Mononuclear cell (primary cell): ENCODE results near the gene MEN1. TPM values are rescaled to one million over a fixed set of nuclear protein-coding genes. Genes with fewer than 3 reads are reported as not detected.

Source experiments
- H3K27me3 ChIP-seq: 2 replicates; pipeline ENCODE4 v1.6.0; 2011; ENCODE audit warnings: low read length, control low read depth; ENCODE audit not compliant: insufficient read depth
- H3K4me1 ChIP-seq: 2 replicates; pipeline ENCODE4 v1.5.1; 2011; ENCODE audit warnings: mild to moderate bottlenecking, low read length, control low read depth; ENCODE audit not compliant: insufficient read depth
- H3K4me3 ChIP-seq: 2 replicates; pipeline ENCODE4 v1.5.1; 2011; ENCODE audit warnings: mild to moderate bottlenecking, low read length, moderate library complexity
- H3K9me3 ChIP-seq: 2 replicates; pipeline ENCODE4 v1.5.1; 2011; ENCODE audit warnings: low read depth, mild to moderate bottlenecking, control low read depth, low read length
- total RNA-seq: library from RNA; depleted of rRNA; stranded (reverse); fragments of >200 nt; gene quantifications from one replicate; pipeline ENCODE4 v1.2.3, GENCODE V29; 2012

The MEN1 gene
- total RNA-seq, 1 donor: 4.0 TPM

GRCh38 chr11:64791781-64792291, 18.5 kb downstream of the MEN1 start:
- Histone ChIP-seq H3K27me3 (no peaks in the 10 kb centered on the region), H3K4me1 (peaks cover 4% of the 10 kb centered on the region), H3K4me3 (no peak overlapping the region), H3K9me3 (no peaks in the 10 kb centered on the region)

- H3K9me3 ChIP-seq: no peaks in the 10 kb centered on the region
- no peaks in the 10 kb centered on the region for H3K27me3 ChIP-seq
- H3K4me3 ChIP-seq: no peak overlapping the region
- H3K4me1 ChIP-seq: peaks cover 4% of the 10 kb centered on the region
Measured at GRCh38 chr11:64790205-64791095, 19.9 kb downstream of the MEN1 start.

- Histone ChIP-seq H3K4me1 (peaks cover 4% of the 10 kb centered on the region), H3K4me3 (no peak overlapping the region), H3K9me3 (no peaks in the 10 kb centered on the region), H3K27me3 (no peaks in the 10 kb centered on the region)
Measured at GRCh38 chr11:64789331-64790204, 20.8 kb downstream of the MEN1 start.

- H3K4me1 ChIP-seq: peaks cover 4% of the 10 kb centered on the region
- H3K27me3 ChIP-seq: no peaks in the 10 kb centered on the region
- no peak overlapping the region for H3K4me3 ChIP-seq
Measured at GRCh38 chr11:64788321-64789215, 21.8 kb downstream of the MEN1 start.

GRCh38 chr11:64787526-64788320, 22.6 kb downstream of the MEN1 start:
- H3K4me1 ChIP-seq: peaks cover 4% of the 10 kb centered on the region
- H3K27me3 ChIP-seq: no peaks in the 10 kb centered on the region
- no peaks in the 10 kb centered on the region for H3K9me3 ChIP-seq
- H3K4me3 ChIP-seq: no peak overlapping the region

More at GRCh38 chr11:64788321-64789215, 21.8 kb downstream of the MEN1 start:
- no peaks in the 10 kb centered on the region for H3K9me3 ChIP-seq

- Histone ChIP-seq H3K4me1 (peaks cover 4% of the 10 kb centered on the region), H3K27me3 (no peaks in the 10 kb centered on the region), H3K4me3 (no peak overlapping the region), H3K9me3 (no peaks in the 10 kb centered on the region)
Measured at GRCh38 chr11:64786308-64786707, 24.0 kb downstream of the MEN1 start.

GRCh38 chr11:64784813-64785581, 25.4 kb downstream of the MEN1 start:
- Histone ChIP-seq H3K9me3 (no peaks in the 10 kb centered on the region), H3K4me3 (no peak overlapping the region), H3K4me1 (peaks cover 13% of the 10 kb centered on the region), H3K27me3 (no peaks in the 10 kb centered on the region)

GRCh38 chr11:64778473-64779298, 31.7 kb downstream of the MEN1 start, which contains the start of gene SF1:
SF1 (minus strand) TSS chr11:64778542; CDS start chr11:64778392, 150 bp downstream.
- Histone ChIP-seq H3K4me1 (peaks cover 49% of the 10 kb centered on the region), H3K27me3 (no peaks in the 10 kb centered on the region), H3K4me3 (peak within 1 kb of the TSS; percentile 91), H3K9me3 (no peaks in the 10 kb centered on the region)

- peak overlapping the region; percentile 83 for H3K4me3 ChIP-seq
- no peaks in the 10 kb centered on the region for H3K27me3 ChIP-seq
- peaks cover 55% of the 10 kb centered on the region for H3K4me1 ChIP-seq
Measured at GRCh38 chr11:64778223-64778472, 32.2 kb downstream of the MEN1 start.

GRCh38 chr11:64777449-64778222, 32.7 kb downstream of the MEN1 start:
- H3K4me1 ChIP-seq: peaks cover 60% of the 10 kb centered on the region

More at GRCh38 chr11:64778223-64778472, 32.2 kb downstream of the MEN1 start:
- no peaks in the 10 kb centered on the region for H3K9me3 ChIP-seq

GRCh38 chr11:64776875-64777274, 33.5 kb downstream of the MEN1 start:
- Histone ChIP-seq H3K27me3 (no peaks in the 10 kb centered on the region), H3K4me1 (peaks cover 67% of the 10 kb centered on the region), H3K9me3 (no peaks in the 10 kb centered on the region), H3K4me3 (peak overlapping the region; percentile 91)

More at GRCh38 chr11:64777449-64778222, 32.7 kb downstream of the MEN1 start:
- H3K27me3 ChIP-seq: no peaks in the 10 kb centered on the region
- H3K9me3 ChIP-seq: no peaks in the 10 kb centered on the region
- peak overlapping the region; percentile 91 for H3K4me3 ChIP-seq

- Histone ChIP-seq H3K4me3 (no peak overlapping the region), H3K9me3 (no peaks in the 10 kb centered on the region), H3K4me1 (peaks cover 71% of the 10 kb centered on the region), H3K27me3 (no peaks in the 10 kb centered on the region)
Measured at GRCh38 chr11:64776425-64776824, 33.9 kb downstream of the MEN1 start.
